Cerebellar cortex (tissue), 1 donor: Measurements from ENCODE around the gene RTF1.

Experiments
- DNase-seq: peaks from one replicate; pipeline ENCODE4 v3.0.0-alpha.2; 2015; ENCODE audit warnings: low spot score

The RTF1 gene

DNA sequence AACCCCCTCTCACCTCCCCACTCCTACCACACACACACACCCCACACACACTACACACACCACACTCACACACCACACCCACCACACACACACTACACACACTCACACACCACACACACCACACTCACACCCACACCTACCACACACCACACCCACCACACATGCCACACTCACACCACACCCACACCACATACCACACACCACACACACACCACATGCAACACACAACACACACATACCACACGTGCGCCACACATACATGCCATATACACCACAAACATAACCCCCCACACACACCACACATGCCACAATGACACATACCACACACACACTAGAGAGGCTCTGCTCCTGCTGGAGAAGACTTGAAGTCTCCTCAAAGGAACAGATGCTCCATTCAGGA is 70.9 kb downstream of the RTF1 start:
- DNase-seq = no peak

DNA sequence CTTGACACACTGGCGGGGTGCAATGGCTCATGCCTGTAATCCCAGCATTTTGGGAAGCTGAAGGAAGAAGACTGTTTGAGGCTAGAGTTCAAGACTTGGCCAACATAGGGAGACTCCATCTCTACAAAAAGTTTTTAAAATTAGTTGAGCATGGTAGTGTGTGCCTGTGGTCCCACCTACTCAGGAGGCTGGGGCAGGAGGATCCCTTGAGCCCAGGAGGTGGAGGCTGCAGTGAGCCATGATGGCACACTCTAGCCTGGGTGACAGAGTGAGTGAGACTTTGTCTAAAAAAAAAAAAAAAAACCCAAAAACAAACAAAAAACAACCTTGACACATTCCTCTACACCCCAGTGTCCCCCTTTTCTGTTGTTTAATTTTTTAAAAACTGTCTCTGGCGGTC is 72.7 kb downstream of the RTF1 start:
- DNase-seq = no peak

DNA sequence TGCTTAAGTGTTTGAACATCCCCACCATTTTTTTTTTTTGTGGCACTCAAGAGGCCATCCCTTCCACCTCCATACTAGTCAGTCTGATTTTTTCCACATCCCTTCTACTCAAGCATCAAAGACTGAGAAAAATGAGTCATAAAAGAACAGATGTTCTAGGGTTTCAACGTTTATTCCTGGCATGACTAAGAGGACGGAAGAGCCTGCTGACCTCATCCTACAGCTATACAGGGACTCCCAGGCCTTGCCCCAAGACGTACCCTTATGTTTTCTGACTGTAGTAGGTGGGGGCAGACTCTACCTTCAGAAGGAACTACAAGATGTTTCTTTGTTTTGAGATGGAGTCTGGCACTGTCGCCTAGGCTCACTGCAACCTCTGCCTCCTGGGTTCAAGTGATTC is 73.5 kb downstream of the RTF1 start:
- no peak for DNase-seq

DNA sequence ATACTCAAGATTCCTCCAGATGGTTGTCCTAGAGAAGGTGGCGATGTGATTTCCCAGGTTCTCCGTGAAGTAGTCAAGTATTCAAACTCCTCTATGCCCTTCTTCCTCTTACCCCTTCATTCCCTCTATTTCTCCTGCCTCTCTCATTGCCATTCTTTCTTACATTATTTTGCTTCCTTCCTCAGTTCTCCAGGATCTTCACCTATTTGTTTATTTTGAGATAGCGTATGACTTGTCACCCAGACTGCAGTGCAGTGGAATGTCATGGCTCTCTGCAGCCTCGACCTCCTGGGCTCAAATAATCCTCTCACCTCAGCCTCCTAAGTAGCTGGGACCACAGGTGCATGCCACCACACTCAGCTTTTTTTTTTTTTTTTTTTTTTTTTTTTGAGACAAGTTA is 75.0 kb downstream of the RTF1 start:
- no peak for DNase-seq

DNA sequence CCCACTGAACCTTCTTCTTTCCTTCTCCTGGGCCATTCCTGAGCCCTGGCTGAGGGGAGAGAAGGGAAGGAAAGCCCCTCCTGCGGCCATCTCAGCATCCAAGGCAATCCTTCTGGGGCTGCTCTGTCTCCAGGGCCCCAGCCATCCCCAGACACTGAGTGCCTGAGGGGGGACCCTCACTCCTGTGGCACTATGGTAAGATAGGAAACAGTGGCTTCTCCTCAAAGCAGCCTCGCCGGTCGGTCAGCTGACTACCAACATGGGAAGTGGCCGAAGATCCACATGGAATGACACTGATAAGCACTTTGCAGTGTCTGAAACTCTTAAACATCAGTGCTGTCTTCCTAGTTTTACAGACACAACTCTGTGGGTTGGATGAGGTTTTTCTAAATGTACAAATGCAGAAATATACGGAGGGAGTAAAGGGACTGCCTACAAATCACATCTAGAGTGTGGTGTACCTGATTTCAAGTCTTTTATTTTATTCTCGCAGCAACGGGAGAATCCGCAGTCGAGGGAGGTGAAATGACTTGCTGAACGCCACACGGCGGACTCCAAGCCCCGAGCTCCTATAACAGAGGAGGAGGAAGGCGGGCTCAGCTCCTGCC is 75.8 kb downstream of the RTF1 start:
- DNase-seq = no peak

DNA sequence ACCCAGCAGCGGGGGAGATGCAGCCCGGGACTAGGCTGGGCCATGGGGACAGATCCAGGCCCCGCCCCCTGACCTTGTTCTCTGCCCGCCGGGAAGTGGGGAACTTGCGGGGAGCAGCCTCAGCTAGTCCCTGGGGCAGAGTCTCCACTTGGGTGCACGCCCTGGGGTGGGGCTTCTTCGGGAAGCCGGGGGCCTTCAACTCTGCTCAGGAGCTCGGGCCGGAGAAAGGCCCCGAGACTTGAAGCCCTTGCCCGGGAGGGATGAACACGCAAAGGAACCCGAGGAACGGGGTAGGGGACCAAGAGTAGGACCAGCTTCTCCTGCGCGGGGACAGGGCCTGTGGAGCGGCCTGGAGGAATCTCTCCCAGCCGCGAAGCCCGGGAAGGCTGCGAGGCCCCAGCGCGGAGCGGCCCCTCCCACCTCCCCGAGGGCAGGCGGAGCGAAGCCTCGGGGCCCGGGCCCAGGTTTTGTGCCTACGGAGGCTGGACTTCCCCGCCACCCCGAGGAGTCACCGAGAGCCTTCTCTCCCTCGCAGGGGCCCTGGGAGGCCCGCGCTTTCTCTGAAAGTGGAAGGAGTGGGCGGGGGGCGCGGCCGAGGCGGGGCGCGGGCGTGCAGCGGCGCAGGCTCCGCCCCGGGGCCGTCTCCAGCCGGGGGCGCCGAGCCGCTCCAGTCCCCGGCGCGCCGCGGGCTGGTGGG is 76.5 kb downstream of the RTF1 start, which contains the start of gene ITPKA:
Gene ITPKA (plus strand): TSS at position 670 of the 697 bp plus-strand sequence. CDS start 54 bp downstream, outside the sequence.
- DNase-seq = peak; percentile 57

DNA sequence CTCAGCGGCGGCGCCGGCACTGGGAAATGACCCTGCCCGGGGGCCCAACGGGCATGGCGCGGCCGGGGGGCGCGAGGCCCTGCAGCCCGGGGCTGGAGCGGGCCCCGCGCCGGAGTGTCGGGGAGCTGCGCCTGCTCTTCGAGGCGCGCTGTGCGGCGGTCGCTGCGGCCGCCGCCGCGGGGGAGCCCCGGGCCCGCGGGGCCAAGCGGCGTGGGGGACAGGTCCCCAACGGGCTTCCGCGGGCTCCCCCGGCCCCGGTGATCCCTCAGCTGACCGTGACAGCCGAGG is 77.0 kb downstream of the RTF1 start:
- no peak for DNase-seq

DNA sequence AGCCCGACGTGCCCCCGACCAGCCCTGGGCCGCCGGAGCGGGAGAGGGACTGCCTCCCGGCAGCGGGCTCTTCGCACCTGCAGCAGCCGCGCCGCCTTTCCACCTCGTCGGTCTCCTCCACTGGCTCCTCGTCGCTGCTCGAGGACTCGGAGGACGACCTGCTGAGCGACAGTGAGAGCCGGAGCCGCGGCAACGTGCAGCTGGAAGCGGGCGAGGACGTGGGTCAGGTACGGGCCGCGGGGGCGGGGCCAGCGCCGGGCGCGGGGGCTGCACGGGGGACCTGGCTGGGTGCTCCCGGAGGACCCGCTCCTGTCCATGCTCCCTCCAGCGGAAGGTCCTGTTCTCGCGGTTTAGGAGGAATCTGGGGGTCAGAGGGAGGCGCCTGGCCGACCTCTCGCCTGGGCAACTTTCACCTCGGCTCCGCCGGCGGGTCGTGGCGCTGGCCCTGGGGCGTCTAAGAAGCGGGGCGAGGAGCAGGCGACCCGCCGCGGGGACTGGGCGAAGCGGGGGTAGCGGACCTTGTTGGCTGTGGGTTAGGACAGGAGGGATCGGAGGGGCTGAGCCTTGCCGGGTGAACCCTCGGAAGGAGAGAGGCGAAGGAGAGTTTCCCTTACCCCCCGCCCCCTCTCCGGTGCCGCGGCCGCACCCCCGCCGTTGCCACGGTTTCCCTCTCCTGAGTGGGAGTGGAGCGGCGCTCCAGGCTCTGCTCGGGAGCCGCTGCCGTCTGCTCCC is 77.5 kb downstream of the RTF1 start:
- no peak for DNase-seq

DNA sequence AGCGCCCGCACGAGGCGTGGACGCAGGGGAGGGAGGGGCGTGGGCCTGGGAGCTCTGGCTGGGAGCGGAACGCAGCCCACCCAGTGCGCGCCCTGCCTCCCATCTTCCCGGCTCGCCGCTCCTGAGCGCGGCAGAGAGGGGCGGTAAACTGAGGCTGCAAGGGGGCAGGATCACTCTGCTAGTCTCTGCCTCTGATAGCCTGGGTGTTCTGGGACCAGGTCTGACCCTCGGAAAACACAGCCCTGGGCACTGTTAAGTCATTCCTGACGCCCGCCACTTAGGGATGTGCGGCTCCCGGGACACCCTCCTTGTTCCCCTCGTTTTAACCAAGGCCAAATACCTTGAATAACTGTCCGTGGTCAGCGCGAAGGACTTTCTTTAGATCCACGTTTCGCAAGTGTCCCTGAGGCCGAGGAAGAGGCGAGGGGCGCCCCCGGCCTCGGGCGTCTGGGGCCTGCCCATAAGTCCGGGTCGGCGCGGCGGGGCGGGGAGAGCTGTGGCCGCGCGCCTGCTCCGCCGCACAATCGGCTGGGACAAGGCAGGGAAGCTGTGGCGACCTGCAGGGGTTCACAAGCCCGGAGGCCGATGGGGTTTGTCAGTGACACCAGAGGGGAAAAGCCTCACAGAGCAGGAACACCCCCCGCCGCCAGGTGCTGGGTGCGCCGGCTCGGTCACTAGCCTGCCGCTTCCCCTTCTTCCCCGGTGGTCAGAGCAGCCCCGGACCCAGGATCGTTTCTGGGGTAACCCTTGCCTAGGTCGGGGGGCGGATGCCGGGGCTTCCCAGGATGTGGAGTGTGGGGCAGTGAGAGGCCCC is 78.2 kb downstream of the RTF1 start:
- no peak for DNase-seq

DNA sequence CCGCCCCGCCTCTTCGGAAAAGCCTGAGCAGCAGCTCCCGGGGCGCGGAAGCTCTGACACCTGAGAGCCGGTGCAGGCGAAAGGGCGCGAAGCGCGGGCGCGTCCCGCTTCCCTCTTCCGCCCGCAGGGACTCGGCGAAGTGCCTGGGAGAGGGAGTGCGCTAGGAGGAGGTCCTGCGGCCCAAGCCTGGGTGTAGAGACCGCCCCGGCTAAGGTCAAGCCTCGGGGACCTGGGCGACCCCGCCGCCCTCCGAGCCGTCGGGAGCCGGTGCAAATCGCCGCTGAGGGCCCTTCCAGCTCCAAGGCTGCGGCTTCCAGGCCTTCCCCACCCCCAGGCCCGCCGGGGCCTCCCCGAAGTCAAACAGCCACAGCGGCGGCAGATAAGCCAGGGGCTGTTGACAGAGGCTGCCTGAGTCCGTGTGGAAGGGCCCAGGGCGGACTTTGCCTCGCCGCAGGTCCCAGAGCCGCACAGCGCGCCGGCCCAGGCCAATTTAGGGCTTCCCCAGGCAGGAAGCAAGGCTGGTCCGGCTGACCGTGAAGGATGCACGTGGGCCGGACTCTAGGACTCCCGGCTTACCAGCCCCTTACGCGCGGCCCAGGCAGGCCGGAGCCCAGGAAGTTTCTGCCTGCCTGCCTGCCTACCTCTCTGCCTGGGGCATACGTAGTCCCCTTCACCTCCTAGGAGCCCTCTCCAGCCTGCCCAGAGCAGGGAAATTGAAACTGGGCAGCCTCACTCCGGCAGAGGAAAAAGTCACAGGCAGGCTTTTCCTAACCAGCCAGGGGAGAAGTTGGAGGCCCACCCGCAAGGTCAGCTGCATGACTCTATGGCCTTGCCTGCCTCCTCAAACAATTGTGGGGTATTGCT is 79.1 kb downstream of the RTF1 start:
- no peak for DNase-seq

DNA sequence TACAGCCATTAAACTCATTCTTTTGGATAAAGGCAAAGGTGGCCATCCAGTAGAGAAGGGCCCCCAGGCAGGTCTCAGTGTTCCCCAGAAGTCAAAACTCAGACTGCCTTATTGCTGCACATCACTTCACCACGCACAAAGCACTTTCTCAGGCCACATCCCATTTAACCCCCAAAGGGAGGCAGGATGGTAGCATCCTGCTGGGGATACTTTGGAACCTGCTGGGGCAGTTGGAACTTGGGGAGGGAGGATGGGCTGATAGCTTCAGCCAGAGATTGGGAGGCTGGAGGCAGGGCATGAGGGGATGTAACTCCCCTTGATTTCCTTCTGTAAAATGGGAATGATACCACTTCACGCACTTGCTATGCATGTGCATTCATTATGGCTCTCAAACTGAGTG is 81.8 kb downstream of the RTF1 start:
- DNase-seq = no peak

DNA sequence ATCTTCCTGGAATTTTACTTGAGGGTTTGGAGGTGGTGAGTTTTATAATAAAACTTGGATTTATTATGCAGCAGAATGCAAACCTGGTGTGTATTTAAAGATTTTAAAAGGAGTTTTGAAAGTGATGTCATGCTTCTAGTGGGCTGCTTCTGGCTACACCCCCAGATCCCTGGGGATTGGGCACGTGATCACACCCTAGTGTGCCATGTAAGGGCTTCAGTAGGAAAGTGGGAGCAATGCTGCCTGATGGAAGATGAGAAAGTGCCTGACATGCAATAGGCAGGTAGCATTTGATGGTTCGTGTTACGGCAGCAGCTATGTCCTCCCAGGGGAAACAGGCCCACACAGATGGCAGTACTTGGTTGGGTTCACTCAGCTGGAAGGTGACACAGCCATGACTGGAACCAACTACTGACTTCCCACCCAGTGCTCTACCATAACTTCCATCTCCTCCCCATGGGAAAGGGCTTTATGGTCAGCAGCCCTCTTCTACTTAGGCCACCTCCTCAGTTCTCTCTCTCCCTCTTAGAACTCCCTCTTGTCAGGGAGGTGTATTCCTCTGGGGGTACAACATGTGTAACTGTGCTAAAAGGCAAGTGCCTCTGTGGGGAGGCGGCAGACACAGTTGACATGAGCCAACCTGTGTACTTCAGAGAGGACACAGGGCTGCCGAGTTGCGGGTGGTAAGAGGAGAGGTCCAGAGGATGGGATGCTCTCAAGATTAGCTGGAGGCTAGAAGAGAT is 82.4 kb downstream of the RTF1 start:
- DNase-seq = no peak

DNA sequence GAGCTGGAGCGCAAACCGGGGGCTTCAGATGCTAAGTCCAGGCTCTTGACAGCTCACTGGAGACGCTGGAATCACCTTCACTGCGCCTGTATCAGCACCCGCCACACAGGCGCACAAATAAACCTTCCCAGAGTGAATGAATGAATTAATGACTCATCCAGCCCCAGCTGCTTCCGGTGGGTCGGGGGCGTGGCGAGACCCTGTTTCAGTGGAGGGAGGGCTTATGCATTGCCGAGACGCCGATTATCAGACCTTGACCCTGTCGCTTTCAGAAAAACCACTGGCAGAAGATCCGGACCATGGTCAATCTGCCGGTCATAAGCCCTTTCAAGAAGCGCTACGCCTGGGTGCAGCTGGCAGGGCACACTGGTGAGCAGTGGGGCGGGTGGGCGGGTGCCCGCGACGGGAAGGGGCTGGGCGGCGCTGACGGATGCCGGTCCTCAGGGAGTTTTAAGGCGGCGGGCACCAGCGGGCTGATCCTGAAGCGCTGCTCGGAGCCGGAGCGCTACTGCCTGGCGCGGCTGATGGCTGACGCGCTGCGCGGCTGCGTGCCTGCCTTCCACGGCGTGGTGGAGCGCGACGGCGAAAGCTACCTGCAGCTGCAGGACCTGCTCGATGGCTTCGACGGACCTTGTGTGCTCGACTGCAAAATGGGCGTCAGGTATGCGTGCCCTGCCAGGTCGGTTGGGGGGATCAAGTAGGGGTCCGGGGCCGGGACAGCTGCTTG is 84.5 kb downstream of the RTF1 start:
- DNase-seq = no peak

DNA sequence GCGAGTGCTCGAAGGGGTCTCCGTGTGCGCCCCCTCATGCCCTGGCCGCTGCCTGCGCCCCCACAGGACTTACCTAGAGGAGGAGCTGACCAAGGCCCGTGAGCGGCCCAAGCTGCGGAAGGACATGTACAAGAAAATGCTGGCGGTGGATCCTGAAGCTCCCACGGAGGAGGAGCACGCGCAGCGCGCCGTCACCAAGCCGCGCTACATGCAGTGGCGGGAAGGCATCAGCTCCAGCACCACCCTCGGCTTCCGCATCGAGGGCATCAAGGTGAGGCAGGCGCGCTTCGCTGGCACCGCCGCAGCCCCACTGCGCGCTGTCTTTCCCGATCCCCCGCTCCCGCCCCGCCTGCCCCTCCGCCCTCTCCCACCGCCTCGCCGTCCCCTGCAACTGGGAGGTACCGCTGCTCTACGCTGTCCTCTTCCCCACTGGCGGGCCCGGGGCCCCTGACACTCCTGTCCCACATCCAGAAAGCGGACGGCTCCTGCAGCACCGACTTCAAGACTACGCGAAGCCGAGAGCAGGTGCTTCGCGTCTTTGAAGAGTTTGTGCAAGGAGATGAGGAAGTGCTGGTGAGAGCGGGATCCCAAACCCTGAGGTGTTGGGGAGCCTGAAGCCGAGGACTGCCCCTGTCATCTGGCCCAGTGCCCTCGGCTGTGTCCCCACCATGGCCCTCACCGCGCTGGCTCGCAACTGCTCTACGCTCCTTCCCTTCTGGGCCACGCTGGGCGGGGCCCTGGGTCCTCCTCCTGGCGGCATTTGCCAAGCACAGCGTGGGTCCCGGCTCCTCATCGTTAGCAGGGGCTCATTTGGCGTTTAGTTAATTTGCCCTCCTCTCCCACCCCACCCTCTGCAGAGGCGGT is 85.3 kb downstream of the RTF1 start:
- no peak for DNase-seq

DNA sequence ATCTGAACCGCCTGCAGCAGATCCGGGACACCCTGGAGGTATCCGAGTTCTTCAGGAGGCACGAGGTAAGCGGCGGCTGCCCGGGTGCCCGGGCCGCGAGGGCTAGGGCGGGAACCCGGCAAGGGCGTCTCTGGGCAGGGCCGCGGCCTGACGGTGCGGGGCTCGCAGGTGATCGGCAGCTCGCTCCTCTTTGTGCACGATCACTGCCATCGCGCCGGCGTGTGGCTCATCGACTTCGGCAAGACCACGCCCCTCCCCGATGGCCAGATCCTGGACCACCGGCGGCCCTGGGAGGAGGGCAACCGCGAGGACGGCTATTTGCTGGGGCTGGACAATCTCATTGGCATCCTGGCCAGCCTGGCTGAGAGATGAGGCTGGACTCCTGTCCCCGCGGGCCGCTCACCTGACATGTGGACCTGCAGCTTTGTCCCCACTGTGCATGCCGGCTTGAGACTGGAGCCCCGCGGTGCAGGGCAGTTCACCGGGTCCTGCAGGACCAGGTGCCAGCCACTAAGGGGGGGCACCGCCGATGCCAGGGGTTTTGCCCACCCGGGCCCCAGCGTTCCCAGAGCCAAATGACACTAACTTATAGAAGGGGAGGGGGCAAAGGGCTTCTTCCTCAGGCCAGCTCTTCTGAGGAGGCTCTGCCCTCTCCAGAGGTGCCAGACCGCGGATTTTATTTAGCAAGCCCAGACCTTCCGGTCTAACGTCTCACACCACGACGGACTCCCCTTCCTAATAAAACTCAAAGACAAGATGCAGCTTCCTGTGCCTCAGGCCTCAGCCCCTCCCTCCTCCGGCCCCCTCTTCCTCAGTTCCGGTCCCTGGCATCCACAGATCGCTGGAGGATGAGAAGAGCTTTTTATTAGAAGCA is 86.1 kb downstream of the RTF1 start:
- no peak for DNase-seq

DNA sequence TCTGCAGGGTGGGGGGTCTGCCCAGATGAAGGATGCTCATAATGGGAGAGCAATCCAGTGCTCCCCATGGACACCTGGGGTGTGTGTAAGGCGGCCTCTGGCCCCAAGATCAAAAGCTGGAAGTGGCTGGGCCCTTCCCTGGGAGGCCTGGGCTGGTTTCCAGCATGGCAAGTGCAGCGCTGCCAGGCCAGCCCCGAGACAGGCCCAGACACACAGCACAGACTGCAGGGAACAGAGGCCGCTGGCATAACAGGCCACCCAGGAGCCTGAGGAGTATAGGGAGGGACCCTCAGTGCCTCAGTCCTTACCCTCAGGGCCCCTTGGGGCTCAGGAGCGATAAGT is 86.7 kb downstream of the RTF1 start:
- no peak for DNase-seq

DNA sequence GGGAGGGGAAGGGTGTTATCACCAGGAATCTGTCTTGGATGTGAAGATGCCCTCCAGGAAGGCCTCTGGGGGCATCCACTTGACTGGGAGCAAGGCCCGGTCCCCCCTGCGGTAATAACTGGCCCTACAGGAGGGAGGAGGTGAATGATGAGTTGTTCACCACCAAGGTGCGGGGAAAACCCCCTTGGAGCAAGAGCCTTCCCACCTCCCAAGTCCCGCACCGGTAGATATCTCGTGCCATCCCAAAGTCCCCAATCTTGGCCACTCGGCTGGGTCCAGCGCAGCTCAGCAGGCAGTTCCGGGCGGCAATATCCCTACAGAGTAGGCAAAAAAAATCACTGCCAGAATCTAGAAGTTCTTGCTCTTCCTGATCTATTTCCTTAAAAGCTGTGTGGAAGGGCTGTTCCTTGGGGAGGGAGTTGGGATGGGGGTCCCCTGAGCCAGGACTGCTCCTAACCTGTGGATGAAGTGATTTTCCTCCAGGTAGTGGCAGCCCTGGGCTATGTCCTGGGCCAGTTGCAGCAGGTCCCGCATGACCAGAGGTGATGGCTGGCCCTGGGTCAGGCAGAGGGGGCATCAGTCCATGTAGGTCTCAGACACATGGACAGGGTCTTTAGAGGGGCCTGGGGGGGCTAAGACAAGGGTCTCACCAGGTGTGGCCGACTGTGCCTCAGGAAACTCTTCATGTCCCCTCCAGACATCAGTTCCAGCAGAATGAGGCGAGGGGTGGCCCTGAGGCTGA is 88.0 kb downstream of the RTF1 start:
- no peak for DNase-seq

DNA sequence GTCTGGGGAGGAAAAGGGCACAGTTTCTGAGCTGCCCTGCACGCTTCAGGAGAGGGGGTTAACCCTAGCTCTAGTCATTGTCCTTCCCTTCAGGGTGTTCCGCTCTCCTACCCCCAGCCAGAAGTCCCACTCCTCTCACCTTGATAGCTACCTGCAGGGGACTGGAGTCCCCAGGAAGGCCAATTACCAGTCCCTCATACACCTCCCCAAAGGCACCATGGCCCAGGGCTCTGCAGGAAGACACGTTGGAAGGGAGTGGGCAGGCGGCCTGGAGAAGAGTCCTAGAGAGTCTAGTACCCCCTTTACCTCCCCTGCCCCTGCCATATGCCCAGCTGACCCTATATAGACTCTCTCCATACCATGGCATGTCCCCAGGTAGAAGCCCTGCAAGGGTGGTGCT is 88.9 kb downstream of the RTF1 start:
- no peak for DNase-seq
